ENCODE data around the gene RASAL2. TPM values are rescaled to one million over a fixed set of nuclear protein-coding genes. Genes with fewer than 3 reads are reported as not detected.

The RASAL2 gene
- total RNA-seq, 1 donor from 2014 or later: 44.2 TPM

DNA sequence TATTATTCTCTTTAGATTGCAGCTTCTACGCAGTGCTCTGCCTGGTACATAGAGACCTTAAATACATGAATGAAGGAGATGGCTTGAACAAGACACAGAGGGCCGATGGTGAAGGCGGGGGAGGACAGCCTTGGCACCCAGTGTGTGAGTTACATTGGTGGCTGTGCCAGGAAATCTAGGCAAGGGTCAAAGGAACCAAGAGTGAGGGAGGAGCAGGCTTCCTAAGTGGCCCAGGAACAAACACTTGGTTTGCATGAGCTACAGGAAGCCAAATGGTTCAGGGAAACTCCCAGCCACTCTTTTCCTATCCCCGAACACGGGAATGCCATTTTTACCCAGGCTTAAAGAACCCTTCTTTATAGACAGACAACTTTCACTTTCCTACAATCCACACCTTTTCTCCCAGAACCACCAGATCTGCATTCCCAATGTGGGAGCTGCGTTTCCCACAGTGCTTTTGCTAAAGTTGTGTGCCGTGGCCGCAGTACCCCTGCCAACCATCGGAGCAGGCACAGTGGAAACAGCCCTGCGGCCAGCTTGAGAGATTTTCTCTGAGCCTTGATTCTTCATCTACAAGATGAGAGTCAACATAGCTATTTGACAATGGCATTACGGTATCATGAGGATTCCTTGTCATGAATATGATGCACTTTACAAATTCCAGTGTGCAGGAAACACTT, 406.3 kb downstream of the RASAL2 start:
- FAIRE-seq (no peak), DNase-seq (ENCODE audit: low read depth) (no peak)
- H3K79me2 ChIP-seq (ENCODE audit: insufficient read depth, low read length): no peaks in the 10 kb centered on the region
- no peak overlapping the region for H3K27ac ChIP-seq (ENCODE audit: low read depth, low read length)
- H2AFZ ChIP-seq (ENCODE audit: low read depth, low read length): no peak overlapping the region
- H4K20me1 ChIP-seq (ENCODE audit: insufficient read depth, low read length): no peaks in the 10 kb centered on the region
- no peaks in the 10 kb centered on the region for H3K36me3 ChIP-seq (ENCODE audit: insufficient read depth, low read length)
- H3K9ac ChIP-seq (ENCODE audit: low read length): no peak overlapping the region
- no peak overlapping the region for H3K4me2 ChIP-seq (ENCODE audit: low read length)
- TF ChIP-seq EZH2 (IDR thresholded peaks at IDR 0.05; ENCODE audit: insufficient read depth, low read length): no peak
- TF ChIP-seq, protein P1, sequence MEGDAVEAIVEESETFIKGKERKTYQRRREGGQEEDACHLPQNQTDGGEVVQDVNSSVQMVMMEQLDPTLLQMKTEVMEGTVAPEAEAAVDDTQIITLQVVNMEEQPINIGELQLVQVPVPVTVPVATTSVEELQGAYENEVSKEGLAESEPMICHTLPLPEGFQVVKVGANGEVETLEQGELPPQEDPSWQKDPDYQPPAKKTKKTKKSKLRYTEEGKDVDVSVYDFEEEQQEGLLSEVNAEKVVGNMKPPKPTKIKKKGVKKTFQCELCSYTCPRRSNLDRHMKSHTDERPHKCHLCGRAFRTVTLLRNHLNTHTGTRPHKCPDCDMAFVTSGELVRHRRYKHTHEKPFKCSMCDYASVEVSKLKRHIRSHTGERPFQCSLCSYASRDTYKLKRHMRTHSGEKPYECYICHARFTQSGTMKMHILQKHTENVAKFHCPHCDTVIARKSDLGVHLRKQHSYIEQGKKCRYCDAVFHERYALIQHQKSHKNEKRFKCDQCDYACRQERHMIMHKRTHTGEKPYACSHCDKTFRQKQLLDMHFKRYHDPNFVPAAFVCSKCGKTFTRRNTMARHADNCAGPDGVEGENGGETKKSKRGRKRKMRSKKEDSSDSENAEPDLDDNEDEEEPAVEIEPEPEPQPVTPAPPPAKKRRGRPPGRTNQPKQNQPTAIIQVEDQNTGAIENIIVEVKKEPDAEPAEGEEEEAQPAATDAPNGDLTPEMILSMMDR (IDR thresholded peaks at IDR 0.05; ENCODE audit: insufficient read depth, low read depth, low read length): peak; percentile 18
- no peaks in the 10 kb centered on the region for H3K4me1 ChIP-seq (ENCODE audit: insufficient read depth, low read length)
- peaks cover 18% of the 10 kb centered on the region for H3K27me3 Mint-ChIP-seq (ENCODE audit: low read depth, unreplicated experiment)
- no peaks in the 10 kb centered on the region for H3K27me3 ChIP-seq (ENCODE audit: insufficient read depth, low read length)
- no peaks in the 10 kb centered on the region for H3K36me3 Mint-ChIP-seq (ENCODE audit: low read depth, unreplicated experiment)
- no peak overlapping the region for H3K4me3 ChIP-seq (ENCODE audit: insufficient read depth, low read depth, low read length)
- no peaks in the 10 kb centered on the region for H3K9me3 Mint-ChIP-seq (ENCODE audit: unreplicated experiment)
- no peaks in the 10 kb centered on the region for H3K9me3 ChIP-seq (ENCODE audit: insufficient read depth, low read depth, low read length)
- H3K4me1 Mint-ChIP-seq (ENCODE audit: low read depth, unreplicated experiment): no peaks in the 10 kb centered on the region
- H3K4me3 Mint-ChIP-seq (ENCODE audit: unreplicated experiment): no peak overlapping the region
- H3K27ac Mint-ChIP-seq (ENCODE audit: unreplicated experiment): no peak overlapping the region

DNA sequence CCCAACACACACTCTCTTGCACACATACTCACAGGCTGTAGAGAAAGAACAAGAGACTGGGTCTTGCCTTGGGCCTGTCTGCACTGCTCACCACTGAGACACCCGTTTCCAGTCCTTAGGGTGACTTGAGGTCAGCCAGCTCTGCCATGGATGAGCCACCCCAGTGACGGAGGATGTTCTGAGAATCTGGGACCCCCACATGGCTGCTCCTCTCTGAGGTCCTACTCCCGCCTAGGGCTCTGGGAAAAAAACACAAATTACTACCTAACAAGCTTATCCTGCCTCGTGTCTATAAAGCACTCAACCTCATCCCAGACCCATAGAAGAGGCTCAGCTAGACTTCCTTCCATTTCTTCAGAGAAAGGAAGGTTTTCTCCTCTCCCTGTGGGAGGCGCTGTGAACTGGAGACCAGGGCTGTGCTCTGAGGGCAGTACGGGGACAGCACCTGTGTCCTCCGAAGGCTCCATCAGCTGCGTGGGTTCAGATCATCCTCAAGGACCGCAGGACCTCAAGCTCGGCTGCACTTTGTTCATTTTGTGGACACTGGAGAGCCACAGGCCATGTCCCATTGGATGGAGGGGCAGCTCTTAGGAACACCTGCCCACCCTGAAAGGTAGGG, 407.1 kb downstream of the RASAL2 start:
- H3K9me3 Mint-ChIP-seq (ENCODE audit: unreplicated experiment): no peaks in the 10 kb centered on the region
- no peak for TF ChIP-seq EZH2 (IDR thresholded peaks at IDR 0.05; ENCODE audit: insufficient read depth, low read length)
- TF ChIP-seq, protein P1 (IDR thresholded peaks at IDR 0.05; ENCODE audit: insufficient read depth, low read depth, low read length): no peak
- Histone ChIP-seq H3K9ac (ENCODE audit: low read length) (no peak overlapping the region), H3K79me2 (ENCODE audit: insufficient read depth, low read length) (no peaks in the 10 kb centered on the region), H3K27ac (ENCODE audit: low read depth, low read length) (no peak overlapping the region), H3K36me3 (ENCODE audit: insufficient read depth, low read length) (no peaks in the 10 kb centered on the region), H4K20me1 (ENCODE audit: insufficient read depth, low read length) (no peaks in the 10 kb centered on the region), H3K9me3 (ENCODE audit: insufficient read depth, low read depth, low read length) (no peaks in the 10 kb centered on the region), H3K4me3 (ENCODE audit: insufficient read depth, low read depth, low read length) (no peak overlapping the region), H2AFZ (ENCODE audit: low read depth, low read length) (no peak overlapping the region), H3K4me1 (ENCODE audit: insufficient read depth, low read length) (no peaks in the 10 kb centered on the region), H3K4me2 (ENCODE audit: low read length) (no peak overlapping the region), H3K27me3 (ENCODE audit: insufficient read depth, low read length) (no peaks in the 10 kb centered on the region)
- DNase-seq (ENCODE audit: low read depth) (no peak), FAIRE-seq (no peak)
- no peaks in the 10 kb centered on the region for H3K36me3 Mint-ChIP-seq (ENCODE audit: low read depth, unreplicated experiment)
- no peak overlapping the region for H3K27ac Mint-ChIP-seq (ENCODE audit: unreplicated experiment)
- H3K4me3 Mint-ChIP-seq (ENCODE audit: unreplicated experiment): no peak overlapping the region
- H3K4me1 Mint-ChIP-seq (ENCODE audit: low read depth, unreplicated experiment): no peaks in the 10 kb centered on the region
- H3K27me3 Mint-ChIP-seq (ENCODE audit: low read depth, unreplicated experiment): peaks cover 19% of the 10 kb centered on the region
